HG03280 (cell line): ENCODE measurements around the gene SLC12A9.
"Not testable (repeated sequence)": the region's sequence is repeated elsewhere in the genome, so short reads cannot be mapped to it uniquely, and the experiment has no call there.

Experiments
- ATAC-seq: cut with Tn5 transposase; IDR thresholded peaks from one replicate; pipeline ENCODE4 v1.9.1; 2021; ENCODE audit warnings: mild to moderate bottlenecking, moderate library complexity; ENCODE audit not compliant: unreplicated experiment

Gene SLC12A9

GRCh38 chr7:100825751-100826513 is 26.6 kb upstream of the SLC12A9 start:
- no peak for ATAC-seq

- ATAC-seq, result no peak
Measured at GRCh38 chr7:100826514-100827329, 25.8 kb upstream of the SLC12A9 start.

GRCh38 chr7:100827330-100828226 is 24.9 kb upstream of the SLC12A9 start, which contains the start of gene EPHB4:
TSS of gene EPHB4 (minus strand) at chr7:100827523. CDS start at chr7:100827030, 493 bp downstream.
- ATAC-seq, result no peak

DNA sequence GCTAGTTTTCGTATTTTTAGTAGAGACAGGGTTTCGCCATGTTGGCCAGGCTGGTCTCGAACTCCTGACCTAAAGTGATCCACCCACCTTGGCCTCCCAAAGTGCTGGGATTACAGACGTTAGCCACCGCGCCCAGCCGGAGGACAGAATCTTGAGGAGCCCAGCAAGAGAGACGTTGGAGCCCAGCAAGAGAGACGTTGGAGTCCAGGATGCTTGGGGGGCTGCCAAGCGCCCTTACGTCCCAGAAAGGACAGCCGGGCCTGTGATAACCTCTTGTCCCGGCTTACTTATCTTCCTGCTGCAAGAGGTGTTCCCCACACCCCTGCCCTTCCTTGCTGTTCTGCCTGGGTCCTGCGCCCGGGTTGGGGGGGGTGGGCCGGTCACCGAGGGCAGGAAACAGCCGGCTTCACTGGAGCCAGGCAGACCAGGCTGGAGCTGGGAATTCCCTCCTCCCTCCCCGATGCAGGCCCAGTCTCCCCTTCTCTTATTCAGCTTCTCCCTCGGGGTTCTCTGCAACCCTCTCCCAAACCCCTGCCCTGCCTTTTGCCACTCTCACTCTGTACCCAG is 23.3 kb upstream of the SLC12A9 start:
- ATAC-seq, result no peak

- ATAC-seq, result no peak
Measured at GRCh38 chr7:100830396-100830795, 22.1 kb upstream of the SLC12A9 start.

GRCh38 chr7:100832281-100832633 is 20.3 kb upstream of the SLC12A9 start:
- no peak for ATAC-seq

DNA sequence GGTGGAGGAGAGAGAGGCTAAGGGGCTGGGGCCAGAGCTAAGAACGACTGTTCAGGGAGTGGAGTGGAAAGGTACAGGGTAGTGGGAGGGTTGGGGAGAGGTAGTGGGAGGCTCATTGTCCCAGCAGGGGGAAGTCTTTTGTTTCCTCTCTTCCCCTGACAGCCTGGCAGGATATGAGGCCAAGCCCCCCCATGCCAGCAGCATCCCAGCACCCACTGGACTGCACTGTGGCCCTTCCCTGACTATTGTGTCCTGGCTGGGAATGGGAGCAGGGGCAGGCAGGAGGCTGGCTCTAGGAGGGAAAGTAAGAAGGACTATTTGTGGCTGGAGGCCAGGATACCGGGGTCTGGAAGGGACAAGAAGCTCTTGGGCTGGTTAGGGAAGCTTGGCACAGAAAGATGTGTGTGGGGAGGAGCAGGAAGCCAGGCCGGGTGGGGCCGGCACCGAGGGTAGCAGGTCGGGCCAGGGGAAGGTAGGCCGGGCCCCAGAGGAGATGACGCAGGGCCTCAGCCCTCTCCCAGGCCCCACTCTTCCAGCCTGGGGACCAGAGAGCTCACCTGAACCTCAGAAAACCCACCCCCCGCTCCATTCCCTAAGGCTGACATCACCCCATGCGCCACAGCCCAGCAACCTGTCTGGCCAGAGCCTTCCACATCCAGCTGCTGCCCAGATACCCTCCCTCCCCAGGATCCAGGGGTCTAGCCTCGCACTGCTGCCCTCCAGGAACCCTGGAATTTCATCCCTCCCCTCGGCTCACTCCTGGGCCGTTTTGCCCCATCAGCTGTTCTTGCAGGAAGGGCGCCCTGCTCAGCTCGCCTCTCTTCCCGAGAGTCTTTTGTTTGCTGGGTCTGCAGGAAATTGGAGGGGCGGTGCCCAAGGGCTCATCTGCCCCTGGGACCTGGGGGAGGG is 16.4 kb upstream of the SLC12A9 start:
- ATAC-seq, result no peak

DNA sequence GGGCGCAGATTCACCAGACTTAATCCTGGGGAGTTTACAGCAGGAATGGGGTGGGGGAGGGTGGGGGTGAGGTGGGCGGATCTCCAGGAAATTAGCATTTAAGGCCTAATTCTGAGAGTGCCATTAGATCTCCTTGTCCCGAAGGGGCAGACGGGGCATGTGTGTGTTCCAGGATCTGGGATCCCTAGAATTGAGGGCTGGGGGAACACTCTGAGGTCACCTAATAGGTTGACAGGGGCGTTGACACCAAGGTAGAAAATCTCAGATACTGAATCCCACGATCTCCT is 15.8 kb upstream of the SLC12A9 start:
- ATAC-seq, result no peak

- no peak for ATAC-seq
Measured at GRCh38 chr7:100837099-100837836, 15.2 kb upstream of the SLC12A9 start.

DNA sequence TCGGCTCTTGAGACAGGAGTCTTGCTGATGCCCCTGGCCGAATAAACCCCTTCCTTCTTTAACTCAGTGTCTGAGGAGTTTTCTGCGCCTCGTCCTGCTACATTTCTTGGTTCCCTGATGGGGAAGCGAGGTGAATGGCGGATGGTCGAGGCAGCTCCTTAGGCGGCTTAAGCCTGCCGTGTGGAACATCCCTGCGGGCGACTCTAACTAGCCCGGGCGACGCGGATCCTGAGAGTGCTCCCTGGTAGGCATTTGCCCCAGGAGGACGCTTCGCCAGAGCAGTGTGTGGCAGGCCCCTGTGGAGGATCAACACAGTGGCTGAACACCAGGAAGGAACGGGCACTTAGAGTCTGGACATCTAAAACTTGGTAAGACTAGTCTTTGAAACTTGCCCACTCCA is 13.2 kb upstream of the SLC12A9 start:
- ATAC-seq, result no peak

GRCh38 chr7:100840470-100841100 is 11.9 kb upstream of the SLC12A9 start:
- no peak for ATAC-seq

GRCh38 chr7:100847360-100847759 is 5.2 kb upstream of the SLC12A9 start:
- no peak for ATAC-seq

DNA sequence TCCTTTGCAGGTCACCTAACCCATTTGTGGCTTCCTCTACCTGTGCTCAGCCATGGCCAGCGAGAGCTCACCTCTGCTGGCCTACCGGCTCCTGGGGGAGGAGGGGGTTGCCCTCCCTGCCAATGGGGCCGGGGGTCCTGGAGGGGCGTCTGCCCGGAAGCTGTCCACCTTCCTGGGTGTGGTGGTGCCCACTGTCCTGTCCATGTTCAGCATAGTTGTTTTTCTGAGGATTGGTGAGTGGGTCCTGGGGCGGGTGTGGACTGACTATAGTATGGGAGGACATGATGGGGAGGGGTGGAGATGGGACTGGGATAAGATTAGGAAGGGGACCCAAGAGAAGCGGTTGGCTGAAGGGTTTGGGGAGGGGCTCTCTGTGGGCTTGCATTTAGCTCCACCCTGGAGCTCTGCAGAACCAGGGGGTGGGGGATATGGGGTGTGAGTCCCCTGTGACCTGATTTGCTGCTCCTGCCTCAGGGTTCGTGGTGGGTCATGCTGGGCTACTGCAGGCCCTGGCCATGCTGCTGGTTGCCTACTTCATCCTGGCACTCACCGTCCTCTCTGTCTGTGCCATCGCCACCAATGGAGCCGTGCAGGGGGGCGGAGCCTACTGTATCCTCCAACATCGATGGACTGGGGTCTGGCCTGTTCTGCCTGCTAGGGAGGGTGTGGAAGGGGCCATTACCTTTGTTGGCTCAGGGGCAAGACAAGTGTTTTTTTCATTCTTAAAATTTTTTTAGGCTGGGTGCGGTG is 1.8 kb downstream of the SLC12A9 start:
- ATAC-seq, result no peak

- ATAC-seq, result not testable (repeated sequence)
Measured at GRCh38 chr7:100854899-100855298, 2.4 kb downstream of the SLC12A9 start.

GRCh38 chr7:100855515-100855914 is 3.0 kb downstream of the SLC12A9 start:
- no peak for ATAC-seq

GRCh38 chr7:100856871-100857282 is 4.4 kb downstream of the SLC12A9 start:
- no peak for ATAC-seq

DNA sequence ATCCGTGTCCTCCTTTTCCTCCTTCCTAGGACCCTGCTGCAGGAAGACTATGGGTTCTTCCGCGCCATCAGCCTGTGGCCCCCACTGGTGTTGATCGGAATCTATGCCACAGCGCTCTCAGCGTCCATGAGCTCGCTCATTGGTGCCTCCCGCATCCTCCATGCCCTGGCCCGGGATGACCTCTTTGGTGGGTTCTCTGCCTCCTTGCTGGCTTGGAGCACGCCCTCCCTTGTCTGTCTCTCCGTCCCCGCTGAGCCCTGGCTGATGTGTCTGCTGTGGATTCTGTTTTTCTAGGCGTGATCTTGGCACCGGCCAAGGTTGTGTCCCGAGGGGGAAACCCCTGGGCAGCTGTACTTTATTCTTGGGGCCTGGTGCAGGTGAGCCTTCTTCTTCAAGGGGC is 7.3 kb downstream of the SLC12A9 start:
- no peak for ATAC-seq
